Endothelial cell of umbilical vein (primary cell): ENCODE data around the gene HDX. TPM values are rescaled to one million over a fixed set of nuclear protein-coding genes. Genes with fewer than 3 reads are reported as not detected.

Experiments used
- BruUV-seq: library from RNA; stranded (reverse); fragments of 400-500 nt; replicated peaks from 2 replicates; lab custom pipeline; 2021; lab: Mats Ljungman, UMichigan
- CTCF ChIA-PET: fragments of 300-600, 350-600 bp; sonication (Branson Sonifier 250); formaldehyde crosslinking; loops from one replicate; lab custom pipeline; 2021; ENCODE audit warnings: antibody characterized with exemption, inconsistent platforms; lab: Charles Lee
- POLR2A ChIA-PET: fragments of 300-600, 350-600 bp; sonication (Branson Sonifier 250); formaldehyde crosslinking; loops from one replicate; lab custom pipeline; 2021; ENCODE audit warnings: antibody characterized with exemption, inconsistent platforms; lab: Charles Lee
- DNase-seq: peaks from one replicate; pipeline ENCODE4 v3.0.0-alpha.2; 2011; ENCODE audit warnings: low read depth, low spot score
- FAIRE-seq: peaks from 2 replicates; lab custom pipeline; 2011; peaks lifted over from hg19 to GRCh38; lab: Jason Lieb, UNC
- H2AFZ ChIP-seq: 2 replicates; pipeline ENCODE4 v1.6.0; 2012; ENCODE audit warnings: low read depth, low read length, control low read depth, inconsistent platforms
- H3K27ac ChIP-seq: 2 replicates; pipeline ENCODE4 v1.5.1; 2011; ENCODE audit warnings: low read depth, mild to moderate bottlenecking, control low read depth, low read length, moderate library complexity; ENCODE audit not compliant: insufficient read depth
- H3K27me3 ChIP-seq, 2 experiments: 2 replicates each; pipeline versions ENCODE4 v1.6.0 to v1.6.1; 2011; ENCODE audit warnings: low read length in 2 of 2, mixed read lengths in 1 of 2; ENCODE audit not compliant: control insufficient read depth in 2 of 2, insufficient read depth in 2 of 2
- H3K36me3 ChIP-seq, 2 experiments: 2 replicates in 1 of 2; 3 replicates in 1 of 2; pipeline ENCODE4 v1.5.1; 2011; ENCODE audit warnings: low read length in 2 of 2, mild to moderate bottlenecking in 1 of 2, moderate library complexity in 1 of 2; ENCODE audit not compliant: control insufficient read depth in 2 of 2, insufficient read depth in 2 of 2; ENCODE audit errors: extremely low read depth in 1 of 2
- H3K4me1 ChIP-seq: 3 replicates; pipeline ENCODE4 v1.5.1; 2011; ENCODE audit warnings: mild to moderate bottlenecking, low read length; ENCODE audit not compliant: control insufficient read depth, insufficient read depth; ENCODE audit errors: extremely low read depth
- H3K4me2 ChIP-seq: 2 replicates; pipeline ENCODE4 v1.6.1; 2011; ENCODE audit warnings: low read length, control low read depth, mixed read lengths; ENCODE audit not compliant: insufficient read depth
- H3K4me3 ChIP-seq, 3 experiments: fragments of 200-600 bp in 1 of 3; sonication (generic), shearing (Covaris generic) in 1 of 3; replicated peaks in 1 of 3; 2 replicates each; pipeline ENCODE4 v1.5.1; 2011 to 2016; ENCODE audit warnings: control low read depth in 3 of 3, low read length in 3 of 3, mild to moderate bottlenecking in 2 of 3, inconsistent platforms in 1 of 3, low read depth in 1 of 3, moderate library complexity in 1 of 3; ENCODE audit not compliant: insufficient read depth in 1 of 3
- H3K79me2 ChIP-seq: 2 replicates; pipeline ENCODE4 v1.6.0; 2012; ENCODE audit warnings: low read length, inconsistent platforms; ENCODE audit not compliant: control insufficient read depth, insufficient read depth
- H3K9ac ChIP-seq: replicated peaks from 2 replicates; pipeline ENCODE3; 2011; ENCODE audit warnings: low read length, control low read depth; ENCODE audit not compliant: insufficient read depth; ENCODE audit errors: extremely low read depth
- H3K9me1 ChIP-seq: replicated peaks from 3 replicates; pipeline ENCODE4 v1.6.0; 2011; ENCODE audit warnings: mild to moderate bottlenecking, low read length; ENCODE audit not compliant: control insufficient read depth, insufficient read depth; ENCODE audit errors: extremely low read depth
- H3K9me3 ChIP-seq: replicated peaks from 2 replicates; pipeline ENCODE4 v1.5.1; 2012; ENCODE audit warnings: low read length, inconsistent platforms; ENCODE audit not compliant: control insufficient read depth, insufficient read depth
- H4K20me1 ChIP-seq: replicated peaks from 2 replicates; pipeline ENCODE3; 2011; ENCODE audit warnings: mild to moderate bottlenecking, low read length; ENCODE audit not compliant: control insufficient read depth, insufficient read depth; ENCODE audit errors: extremely low read depth
- EZH2 ChIP-seq: IDR thresholded peaks from 2 replicates; pipeline ENCODE4 v1.6.1; 2012; ENCODE audit warnings: borderline replicate concordance, low read depth, mild to moderate bottlenecking, moderate library complexity, low read length, inconsistent platforms; ENCODE audit not compliant: severe bottlenecking
- FOS ChIP-seq: IDR thresholded peaks from 2 replicates; pipeline ENCODE4 v1.6.1; 2011; ENCODE audit warnings: mild to moderate bottlenecking, low read length, moderate library complexity, borderline replicate concordance; ENCODE audit not compliant: insufficient read depth
- GATA2 ChIP-seq: IDR thresholded peaks from 2 replicates; pipeline ENCODE4 v1.7.0; 2011; ENCODE audit warnings: low read depth, mild to moderate bottlenecking, moderate library complexity, mixed read lengths, low read length; ENCODE audit not compliant: insufficient read length, insufficient read depth
- JUN ChIP-seq: IDR thresholded peaks from 2 replicates; pipeline ENCODE4 v1.6.1; 2011; ENCODE audit warnings: borderline replicate concordance, low read depth; ENCODE audit not compliant: insufficient read length, insufficient read depth
- MYC ChIP-seq: IDR thresholded peaks from one replicate; pipeline ENCODE4 v1.6.1; 2011; ENCODE audit warnings: mild to moderate bottlenecking, low read depth, low read length
- POLR2A ChIP-seq: IDR thresholded peaks from 2 replicates; pipeline ENCODE4 v1.6.1; 2012; ENCODE audit warnings: low read depth, mild to moderate bottlenecking, control low read depth, low read length
- POLR2AphosphoS5 ChIP-seq: IDR thresholded peaks from 2 replicates; pipeline ENCODE4 v1.6.1; 2012; ENCODE audit warnings: low read depth, mild to moderate bottlenecking, control low read depth, low read length, moderate library complexity; ENCODE audit not compliant: insufficient read depth
- dilution Hi-C: fragments of 300-500 bp; cut with MboI; formaldehyde crosslinking; loops from one replicate; pipeline ENCODE4 v1.15.0; 2019; ENCODE audit warnings: low sequenced_read_pairs; ENCODE audit not compliant: extremely low pct_ligation_motif_present
- intact Hi-C: fragments of 100-400 bp; cut with micrococcal nuclease; formaldehyde crosslinking; loops from one replicate; pipeline ENCODE4 v1.10.0; 2022
- polyA plus RNA-seq, 4 experiments: library from polyadenylated mRNA; depleted of rRNA in 3 of 4; stranded (reverse) in 3 of 4; unstranded in 1 of 4; fragments of >200 nt; gene quantifications; 2 replicates each; pipeline versions ENCODE4 v1.2.1 to v1.2.3, GENCODE V29; 2011 to 2012; ENCODE audit warnings: missing spikeins in 1 of 4
- total RNA-seq: library from RNA; stranded (reverse); gene quantifications from 2 replicates; pipeline ENCODE4 v1.2.3, GENCODE V29; 2021

The HDX gene
- total and polyA plus RNA-seq, 2 donors (not counting 3 experiments of a cell fraction or from before 2014, with no cell fraction given), result 2.3 to 8.2 TPM

GRCh38 chrX:84363051-84363450, 139.2 kb downstream of the HDX start:
- Histone ChIP-seq H3K27ac (no peak overlapping the region), H4K20me1 (no peaks in the 10 kb centered on the region), H3K4me1 (peaks cover 2% of the 10 kb centered on the region), H3K27me3 (no peaks in the 10 kb centered on the region), H3K79me2 (no peaks in the 10 kb centered on the region), H2AFZ (no peak overlapping the region), H3K9ac (no peak overlapping the region), H3K9me1 (no peaks in the 10 kb centered on the region), H3K9me3 (no peaks in the 10 kb centered on the region), H3K36me3 (no peaks in the 10 kb centered on the region), H3K4me3 (no peak overlapping the region), H3K4me2 (no peak overlapping the region)
- intact Hi-C loops (no loop called here), dilution Hi-C loops (no loop called here)
- TF ChIP-seq EZH2 (no peak), POLR2A (no peak)
- POLR2A ChIA-PET, result no interaction called here
- no TSS peak for BruUV-seq
- DNase-seq (no peak), FAIRE-seq (no peak)
- CTCF ChIA-PET, result interaction anchor here (1.3 to 2.0 kb wide), 2 partner anchors 23 to 690 kb away, joined by 3 to 7 read pairs; no protein-coding TSS in a partner anchor

GRCh38 chrX:84362184-84362838, 139.9 kb downstream of the HDX start:
- Histone ChIP-seq H3K4me3 (no peak overlapping the region), H3K9me1 (no peaks in the 10 kb centered on the region), H2AFZ (no peak overlapping the region), H3K27ac (no peak overlapping the region), H3K9ac (no peak overlapping the region), H4K20me1 (no peaks in the 10 kb centered on the region), H3K27me3 (no peaks in the 10 kb centered on the region), H3K4me1 (peaks cover 2% of the 10 kb centered on the region), H3K36me3 (no peaks in the 10 kb centered on the region), H3K4me2 (no peak overlapping the region), H3K79me2 (no peaks in the 10 kb centered on the region), H3K9me3 (no peaks in the 10 kb centered on the region)
- DNase-seq (no peak), FAIRE-seq (no peak)
- no TSS peak for BruUV-seq
- no peak for TF ChIP-seq FOS
- TF ChIP-seq GATA2, result no peak
- TF ChIP-seq POLR2AphosphoS5, result no peak
- no peak for TF ChIP-seq EZH2
- TF ChIP-seq JUN, result no peak
- TF ChIP-seq POLR2A, result no peak
- TF ChIP-seq MYC, result no peak
- dilution Hi-C loops, result no loop called here
- ChIA-PET POLR2A (no interaction called here), CTCF (interaction anchor here (1.3 to 2.0 kb wide), 2 partner anchors 23 to 690 kb away, joined by 3 to 7 read pairs; no protein-coding TSS in a partner anchor)
- intact Hi-C loops, result no loop called here
